ENCODE results near the gene ADGRG1. TPM values are rescaled to one million over a fixed set of nuclear protein-coding genes. Genes with fewer than 3 reads are reported as not detected.

ADGRG1 gene
- total RNA-seq, 1 donor from 2014 or later, result 41.1 TPM

DNA sequence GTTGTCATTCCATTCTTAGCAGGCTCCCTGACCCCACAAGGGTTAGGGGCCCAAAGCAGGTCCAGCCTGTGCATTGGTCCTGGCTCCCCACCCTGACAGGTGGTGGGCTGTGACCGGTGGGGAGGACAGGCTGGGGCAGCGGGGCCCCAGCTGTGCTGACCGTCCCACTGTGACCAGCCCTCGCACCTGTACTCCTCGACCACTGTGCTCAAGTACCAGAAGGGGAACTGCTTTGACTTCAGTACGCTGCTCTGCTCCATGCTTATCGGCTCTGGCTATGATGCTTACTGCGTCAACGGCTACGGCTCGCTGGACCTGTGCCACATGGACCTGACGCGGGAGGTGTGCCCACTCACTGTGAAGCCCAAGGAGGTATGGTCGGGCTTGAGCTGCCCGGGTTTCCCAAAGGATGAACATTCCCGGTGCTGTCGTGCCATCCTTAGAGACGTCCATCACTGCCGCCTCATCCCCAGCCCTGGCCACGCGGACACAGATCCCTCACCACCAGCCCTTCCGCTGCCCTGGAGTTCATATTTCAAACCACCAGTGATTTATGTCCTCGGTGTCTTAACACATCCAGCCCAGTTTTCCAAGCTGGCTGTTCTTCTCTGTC lies 73.4 kb downstream of the ADGRG1 start:
- Mint-ChIP-seq H3K27me3 (no peaks in the 10 kb centered on the region), H3K36me3 (no peaks in the 10 kb centered on the region), H3K9me3 (no peaks in the 10 kb centered on the region), H3K27ac (no peak overlapping the region), H3K4me3 (no peak overlapping the region), H3K4me1 (ENCODE audit: unreplicated experiment) (peaks cover 24% of the 10 kb centered on the region)
- TF ChIP-seq, protein P1, sequence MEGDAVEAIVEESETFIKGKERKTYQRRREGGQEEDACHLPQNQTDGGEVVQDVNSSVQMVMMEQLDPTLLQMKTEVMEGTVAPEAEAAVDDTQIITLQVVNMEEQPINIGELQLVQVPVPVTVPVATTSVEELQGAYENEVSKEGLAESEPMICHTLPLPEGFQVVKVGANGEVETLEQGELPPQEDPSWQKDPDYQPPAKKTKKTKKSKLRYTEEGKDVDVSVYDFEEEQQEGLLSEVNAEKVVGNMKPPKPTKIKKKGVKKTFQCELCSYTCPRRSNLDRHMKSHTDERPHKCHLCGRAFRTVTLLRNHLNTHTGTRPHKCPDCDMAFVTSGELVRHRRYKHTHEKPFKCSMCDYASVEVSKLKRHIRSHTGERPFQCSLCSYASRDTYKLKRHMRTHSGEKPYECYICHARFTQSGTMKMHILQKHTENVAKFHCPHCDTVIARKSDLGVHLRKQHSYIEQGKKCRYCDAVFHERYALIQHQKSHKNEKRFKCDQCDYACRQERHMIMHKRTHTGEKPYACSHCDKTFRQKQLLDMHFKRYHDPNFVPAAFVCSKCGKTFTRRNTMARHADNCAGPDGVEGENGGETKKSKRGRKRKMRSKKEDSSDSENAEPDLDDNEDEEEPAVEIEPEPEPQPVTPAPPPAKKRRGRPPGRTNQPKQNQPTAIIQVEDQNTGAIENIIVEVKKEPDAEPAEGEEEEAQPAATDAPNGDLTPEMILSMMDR (conservative IDR thresholded peaks at IDR 0.05), result no peak
- DNase-seq (ENCODE audit: extremely low spot score, unreplicated experiment), result no peak

DNA sequence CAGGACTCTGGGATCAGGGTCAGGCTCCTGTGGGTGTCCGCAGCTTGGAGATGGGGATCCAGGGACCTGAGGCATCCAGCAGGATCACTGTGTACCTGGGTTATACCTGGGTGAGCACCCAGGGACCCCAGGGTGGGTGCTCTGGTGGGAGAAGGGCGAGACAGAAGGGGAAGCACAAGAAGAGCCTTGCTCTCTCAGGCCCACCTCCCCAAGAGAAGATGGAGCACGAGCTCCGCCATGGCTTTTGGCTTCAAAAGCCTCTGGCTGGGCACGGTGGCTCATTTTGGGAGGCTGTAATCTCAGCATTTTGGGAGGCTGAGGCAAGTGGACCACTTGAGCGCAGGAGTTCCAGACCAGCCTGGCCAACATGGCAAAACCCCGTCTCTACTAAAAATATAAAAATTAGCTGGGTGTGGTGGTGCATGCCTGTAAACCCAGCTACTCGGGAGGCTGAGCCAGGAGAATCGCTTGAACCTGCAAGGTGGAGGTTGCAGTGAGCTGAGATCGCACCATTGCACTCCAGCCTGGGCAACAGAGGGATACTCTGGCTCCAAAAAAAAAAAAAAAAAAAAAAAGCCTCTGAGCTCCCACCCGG lies 75.1 kb downstream of the ADGRG1 start:
- no peaks in the 10 kb centered on the region for H3K36me3 Mint-ChIP-seq
- no peaks in the 10 kb centered on the region for H3K27me3 Mint-ChIP-seq
- DNase-seq (ENCODE audit: extremely low spot score, unreplicated experiment), result no peak
- TF ChIP-seq, protein P1 (conservative IDR thresholded peaks at IDR 0.05), result no peak
- H3K27ac Mint-ChIP-seq, result no peak overlapping the region
- H3K9me3 Mint-ChIP-seq, result no peaks in the 10 kb centered on the region
- H3K4me3 Mint-ChIP-seq, result no peak overlapping the region
- peaks cover 24% of the 10 kb centered on the region for H3K4me1 Mint-ChIP-seq (ENCODE audit: unreplicated experiment)

DNA sequence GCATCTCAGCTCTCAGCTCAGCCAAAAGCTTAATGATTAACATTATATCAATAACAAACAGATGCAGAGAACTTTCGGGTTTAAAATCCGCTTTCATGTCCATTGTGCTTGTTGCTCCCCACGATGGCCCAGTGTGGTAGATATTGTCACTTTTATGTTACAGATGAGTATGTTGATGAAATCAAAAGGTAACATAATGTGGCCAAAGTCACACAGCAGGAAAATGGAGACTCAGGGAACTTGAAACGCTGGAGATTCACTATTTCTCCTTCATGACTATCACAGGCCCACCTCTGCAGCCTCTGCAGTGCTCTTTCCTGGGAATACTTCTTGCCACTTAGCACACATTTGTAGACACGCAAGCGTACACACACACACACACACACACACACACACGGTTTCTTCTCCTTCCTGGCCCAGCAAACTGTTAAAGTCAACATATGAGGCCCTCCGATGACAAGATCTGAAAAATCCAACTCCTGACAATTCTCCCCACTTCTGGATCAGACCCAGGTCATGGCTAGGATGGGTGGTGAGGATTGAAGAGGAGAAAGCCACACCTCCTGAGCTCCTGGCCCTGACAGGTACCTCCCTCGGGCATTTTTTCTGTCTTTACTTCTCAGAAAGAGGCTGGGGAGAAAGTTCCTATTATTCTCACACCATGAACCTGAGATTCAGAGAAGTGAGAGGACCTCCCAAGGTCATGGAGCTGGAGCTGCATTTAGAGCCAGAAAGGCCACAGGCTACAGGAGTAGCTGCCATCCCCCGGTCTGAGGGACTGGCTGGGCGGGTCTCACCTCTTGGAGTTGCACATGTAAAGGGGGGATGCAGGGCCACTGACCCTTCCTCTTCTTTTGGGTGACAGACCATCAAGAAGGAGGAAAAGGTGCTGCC lies 75.8 kb downstream of the ADGRG1 start:
- no peaks in the 10 kb centered on the region for H3K27me3 Mint-ChIP-seq
- peak overlapping the region; percentile 82 for H3K27ac Mint-ChIP-seq
- TF ChIP-seq, protein P1 (conservative IDR thresholded peaks at IDR 0.05), result no peak
- H3K4me3 Mint-ChIP-seq, result peak overlapping the region; percentile 42
- H3K4me1 Mint-ChIP-seq (ENCODE audit: unreplicated experiment), result peaks cover 24% of the 10 kb centered on the region
- no peak for DNase-seq (ENCODE audit: extremely low spot score, unreplicated experiment)
- no peaks in the 10 kb centered on the region for H3K9me3 Mint-ChIP-seq
- no peaks in the 10 kb centered on the region for H3K36me3 Mint-ChIP-seq

DNA sequence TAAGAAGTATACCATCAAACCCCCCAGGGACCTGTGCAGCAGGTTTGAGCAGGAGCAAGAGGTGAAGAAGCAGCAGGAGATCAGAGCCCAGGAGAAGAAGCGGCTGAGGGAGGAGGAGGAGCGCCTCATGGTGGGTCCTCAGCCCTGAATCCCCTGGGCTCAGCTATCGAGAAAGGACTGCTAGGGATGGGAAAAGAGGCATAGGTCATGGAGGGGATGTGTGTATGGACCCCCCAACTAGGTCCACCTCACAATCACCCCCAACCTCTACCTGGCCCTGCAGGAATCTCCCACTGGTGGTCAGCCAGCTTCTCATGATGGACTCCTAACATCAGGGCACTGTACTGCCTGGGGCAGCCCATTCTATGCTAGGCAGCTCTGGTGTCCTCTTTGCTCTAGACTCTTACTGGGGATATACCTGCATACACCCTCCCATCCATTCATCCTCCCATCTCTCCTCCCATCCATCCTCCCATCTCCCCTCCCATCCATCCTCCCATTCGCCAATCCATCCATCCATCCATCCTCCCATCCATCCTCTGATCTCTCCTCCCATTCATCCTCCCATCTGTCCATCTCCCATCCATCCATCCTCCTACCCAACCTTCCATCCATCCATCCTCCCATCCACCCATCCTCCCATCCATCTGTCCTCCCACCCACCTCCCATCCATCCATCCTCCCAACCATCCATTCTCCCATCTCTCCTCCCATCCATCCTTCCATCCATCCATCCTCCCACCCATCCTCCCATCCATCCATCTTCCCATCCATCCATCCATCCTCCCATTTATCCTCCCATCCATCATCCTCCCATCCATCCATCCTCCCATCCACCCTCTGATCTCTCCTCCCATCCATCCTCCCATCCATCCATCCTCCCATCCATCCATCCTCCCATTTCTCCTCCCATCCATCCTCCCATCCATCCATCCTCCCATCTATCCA lies 76.7 kb downstream of the ADGRG1 start:
- H3K27me3 Mint-ChIP-seq, result no peaks in the 10 kb centered on the region
- H3K27ac Mint-ChIP-seq, result peak overlapping the region; percentile 82
- TF ChIP-seq, protein P1 (conservative IDR thresholded peaks at IDR 0.05), result no peak
- no peak overlapping the region for H3K4me3 Mint-ChIP-seq
- H3K9me3 Mint-ChIP-seq, result no peaks in the 10 kb centered on the region
- no peaks in the 10 kb centered on the region for H3K36me3 Mint-ChIP-seq
- DNase-seq (ENCODE audit: extremely low spot score, unreplicated experiment), result no peak
- peaks cover 24% of the 10 kb centered on the region for H3K4me1 Mint-ChIP-seq (ENCODE audit: unreplicated experiment)

DNA sequence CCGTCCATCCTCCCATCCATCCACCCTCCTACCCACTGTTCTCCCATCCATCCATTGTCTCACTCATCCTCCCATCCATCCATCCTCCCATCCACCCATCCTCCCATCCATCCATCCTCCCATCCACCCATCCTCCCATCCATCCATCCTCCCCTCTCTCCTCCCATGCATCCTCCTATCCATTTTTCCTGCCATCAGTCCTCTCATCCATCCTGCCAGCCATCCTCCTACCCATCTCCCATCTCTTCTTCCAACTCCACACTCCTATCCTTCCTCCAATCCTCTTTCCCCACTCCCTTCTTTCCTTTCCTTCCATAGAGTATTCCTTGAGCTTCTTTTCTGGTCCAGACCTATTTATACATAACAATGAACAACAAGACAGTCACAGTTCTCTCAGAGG lies 78.3 kb downstream of the ADGRG1 start:
- DNase-seq (ENCODE audit: extremely low spot score, unreplicated experiment), result no peak
- Mint-ChIP-seq H3K27ac (no peak overlapping the region), H3K36me3 (no peaks in the 10 kb centered on the region), H3K4me3 (no peak overlapping the region), H3K9me3 (no peaks in the 10 kb centered on the region), H3K4me1 (ENCODE audit: unreplicated experiment) (peaks cover 15% of the 10 kb centered on the region), H3K27me3 (no peaks in the 10 kb centered on the region)
- TF ChIP-seq, protein P1 (conservative IDR thresholded peaks at IDR 0.05), result no peak
